HepG2 (cell line): ENCODE data around the gene TMEM164. TPM values are rescaled to one million over a fixed set of nuclear protein-coding genes. Genes with fewer than 3 reads are reported as not detected.

ENCODE experiments used
- ATAC-seq: fragments of 200-7000 bp; cut with Tn5 transposase; 3 replicates; pipeline ENCODE4 v1.9.1; 2020; ENCODE audit warnings: mild to moderate bottlenecking, moderate library complexity
- BruUV-seq: library from RNA; stranded (reverse); fragments of 400-500 nt; replicated peaks from 2 replicates; lab custom pipeline; 2021; lab: Mats Ljungman, UMichigan
- CTCF ChIA-PET: fragments of 300-600 bp; formaldehyde crosslinking; extraction: SDS; loops from one replicate; lab custom pipeline; 2021; ENCODE audit warnings: low total read pairs, inconsistent platforms, low intra/inter-chr PET ratio; lab: Yijun Ruan, JAX
- POLR2A ChIA-PET: fragments of 350-600 bp; sonication (Branson Sonifier 250); formaldehyde crosslinking; loops from one replicate; lab custom pipeline; 2020; ENCODE audit warnings: antibody characterized with exemption, inconsistent platforms; lab: Yijun Ruan, JAX
- DNase-seq: peaks from one replicate; pipeline ENCODE4 v3.0.0-alpha.2; 2015; ENCODE audit warnings: low spot score
- FAIRE-seq: peaks from 3 replicates; lab custom pipeline; 2011; peaks lifted over from hg19 to GRCh38; lab: Jason Lieb, UNC
- H2AFZ ChIP-seq: one replicate; pipeline ENCODE4 v1.6.1; 2011; ENCODE audit warnings: low read length, inconsistent platforms
- H3K27ac ChIP-seq: fragments of 300-600 bp; 3 replicates; pipeline ENCODE4 v1.8.0; 2011; ENCODE audit warnings: mixed run types, mild to moderate bottlenecking, mixed read lengths, low read length, inconsistent platforms; ENCODE audit not compliant: insufficient read depth; ENCODE audit errors: extremely low read length
- H3K27me3 ChIP-seq, 2 experiments: fragments of 200-600 bp in 1 of 2; 2 replicates in 1 of 2; 3 replicates in 1 of 2; pipeline versions ENCODE4 v1.6.0 to v1.8.0; 2011; ENCODE audit warnings: low read length in 2 of 2, mild to moderate bottlenecking in 2 of 2, moderate library complexity in 2 of 2, inconsistent platforms in 1 of 2; ENCODE audit not compliant: insufficient read depth in 2 of 2, control insufficient read depth in 1 of 2
- H3K36me3 ChIP-seq, 2 experiments: fragments of 200-600 bp in 1 of 2; replicated peaks in 1 of 2; 2 replicates in 1 of 2; 3 replicates in 1 of 2; pipeline versions ENCODE4 v1.5.1 to v1.8.0; 2011; ENCODE audit warnings: low read length in 2 of 2, inconsistent platforms in 1 of 2; ENCODE audit not compliant: insufficient read depth in 2 of 2, control insufficient read depth in 1 of 2
- H3K4me1 ChIP-seq: 2 replicates; pipeline ENCODE4 v1.5.1; 2012; ENCODE audit warnings: low read length, inconsistent platforms; ENCODE audit not compliant: insufficient read depth
- H3K4me2 ChIP-seq: 2 replicates; pipeline ENCODE4 v1.6.0; 2011; ENCODE audit warnings: low read depth, low read length, inconsistent platforms
- H3K4me3 ChIP-seq, 3 experiments: fragments of 200-600 bp in 1 of 3; sonication (generic), shearing (Covaris generic) in 1 of 3; replicated peaks in 1 of 3; 2 replicates each; pipeline ENCODE4 v1.5.1; 2011 to 2016; ENCODE audit warnings: low read length in 3 of 3, inconsistent platforms in 2 of 3, low read depth in 2 of 3, mild to moderate bottlenecking in 2 of 3, control low read depth in 1 of 3, mixed read lengths in 1 of 3; ENCODE audit not compliant: insufficient read depth in 1 of 3
- H3K79me2 ChIP-seq: one replicate; pipeline ENCODE4 v1.6.1; 2011; ENCODE audit warnings: low read length, inconsistent platforms; ENCODE audit not compliant: insufficient read depth
- H3K9ac ChIP-seq: 2 replicates; pipeline ENCODE4 v1.6.0; 2011; ENCODE audit warnings: mild to moderate bottlenecking, low read depth, low read length, inconsistent platforms; ENCODE audit not compliant: insufficient read depth
- H3K9me3 ChIP-seq: 2 replicates; pipeline ENCODE4 v1.5.1; 2012; ENCODE audit warnings: mild to moderate bottlenecking, low read length
- H4K20me1 ChIP-seq: 2 replicates; pipeline ENCODE4 v1.6.0; 2011; ENCODE audit warnings: inconsistent platforms, mild to moderate bottlenecking, low read length, moderate library complexity; ENCODE audit not compliant: insufficient read depth
- BCL6 ChIP-seq: IDR thresholded peaks from 2 replicates; pipeline ENCODE4 v1.6.1; 2016; ENCODE audit warnings: missing genetic modification reagents, missing compliant biosample characterization
- BHLHE40 ChIP-seq: IDR thresholded peaks from 2 replicates; pipeline ENCODE4 v1.6.1; 2011; ENCODE audit warnings: low read length, improper control_type of control experiment
- ETV6 ChIP-seq: sonication (generic); formaldehyde crosslinking; conservative IDR thresholded peaks from 2 replicates; pipeline ENCODE4 v1.4.0; 2020; ENCODE audit warnings: missing genetic modification reagents
- GTF3A ChIP-seq: sonication (generic); formaldehyde crosslinking; conservative IDR thresholded peaks from 2 replicates; pipeline ENCODE4 v1.4.0; 2020; ENCODE audit warnings: mild to moderate bottlenecking, missing genetic modification reagents
- IKZF4 ChIP-seq: sonication (generic); formaldehyde crosslinking; IDR thresholded peaks from 2 replicates; pipeline ENCODE4 v1.5.1; 2020; ENCODE audit warnings: borderline replicate concordance, mild to moderate bottlenecking, low read depth, missing genetic modification reagents; ENCODE audit errors: not compliant biosample characterization
- NFE2 ChIP-seq: sonication (generic); formaldehyde crosslinking; IDR thresholded peaks from 2 replicates; pipeline ENCODE4 v1.4.0; 2020; ENCODE audit warnings: missing genetic modification reagents
- REXO4 ChIP-seq: sonication (generic); formaldehyde crosslinking; IDR thresholded peaks from 2 replicates; pipeline ENCODE4 v1.8.0; 2022; ENCODE audit warnings: missing genetic modification reagents, mild to moderate bottlenecking, borderline replicate concordance
- SMC3 ChIP-seq: IDR thresholded peaks from 2 replicates; pipeline ENCODE4 v1.6.1; 2011; ENCODE audit warnings: low read length, improper control_type of control experiment
- SPEN ChIP-seq: sonication (generic); formaldehyde crosslinking; IDR thresholded peaks from 2 replicates; pipeline ENCODE4 v1.5.1; 2020; ENCODE audit warnings: low read depth, mild to moderate bottlenecking, missing genetic modification reagents
- ZBTB7A ChIP-seq: sonication (generic); formaldehyde crosslinking; IDR thresholded peaks from 2 replicates; pipeline ENCODE4 v1.8.0; 2022; ENCODE audit warnings: mild to moderate bottlenecking, missing genetic modification reagents
- ZNF12 ChIP-seq: sonication (generic); formaldehyde crosslinking; IDR thresholded peaks from 2 replicates; pipeline ENCODE4 v1.5.0; 2020; ENCODE audit warnings: missing genetic modification reagents
- ZNF180 ChIP-seq: sonication (generic); formaldehyde crosslinking; IDR thresholded peaks from 2 replicates; pipeline ENCODE4 v1.4.0; 2020; ENCODE audit warnings: low read depth, missing genetic modification reagents, borderline replicate concordance
- ZNF564 ChIP-seq: sonication (generic); formaldehyde crosslinking; IDR thresholded peaks from 2 replicates; pipeline ENCODE4 v1.8.1; 2023; ENCODE audit warnings: mild to moderate bottlenecking, missing genetic modification reagents
- WGBS: methylation state at CpG from one replicate; pipeline ENCODE4 v1.1.6; 2017; ENCODE audit warnings: low lambda C conversion rate; 5-methylcytosine and 5-hydroxymethylcytosine counted together
- in situ Hi-C: cut with HindIII; loops from 2 replicates; pipeline ENCODE4 v1.10.0; 2017; ENCODE audit warnings: low pct_unique_long_range_greater_than_20kb; ENCODE audit not compliant: extremely low pct_ligation_motif_present
- intact Hi-C: fragments of 100-400 bp; cut with micrococcal nuclease; formaldehyde crosslinking; loops from one replicate; pipeline ENCODE4 v1.10.0; 2022; ENCODE audit not compliant: unreplicated experiment
- polyA plus RNA-seq, 8 experiments: library from polyadenylated mRNA; depleted of rRNA in 3 of 8; stranded (reverse) in 7 of 8; unstranded in 1 of 8; fragments of >200 nt; fragmentation: Illumina TruSeq in 4 of 8; extraction: Trizol in 4 of 8; gene quantifications; 2 replicates each; pipeline versions ENCODE4 v1.2.1 to v1.2.3, GENCODE V29; 2011 to 2016; ENCODE audit warnings: low read depth in 4 of 8, missing spikeins in 1 of 8, mixed read lengths in 1 of 8; ENCODE audit not compliant: insufficient read depth in 1 of 8
- total RNA-seq, 5 experiments: library from RNA; depleted of rRNA; stranded (reverse); fragments of >200 nt; fragmentation: Illumina TruSeq; extraction: Trizol; gene quantifications; 2 replicates each; pipeline ENCODE4 v1.2.3, GENCODE V29; 2016; ENCODE audit warnings: low read depth in 1 of 5
- TF ChIP-seq, protein P1 (sequence below): sonication (generic); formaldehyde crosslinking; IDR thresholded peaks from 2 replicates; pipeline ENCODE4 v1.4.0; 2020; ENCODE audit warnings: missing genetic modification reagents
- TF ChIP-seq, protein P2 (sequence below): sonication (generic); formaldehyde crosslinking; conservative IDR thresholded peaks from 2 replicates; pipeline ENCODE4 v1.4.0; 2020; ENCODE audit warnings: missing genetic modification reagents

The TMEM164 gene
- total and polyA plus RNA-seq, 2 of the 13 experiments (the other 11 are each of a cell fraction or from before 2014, with no cell fraction given): 5.8 to 13.2 TPM

DNA sequence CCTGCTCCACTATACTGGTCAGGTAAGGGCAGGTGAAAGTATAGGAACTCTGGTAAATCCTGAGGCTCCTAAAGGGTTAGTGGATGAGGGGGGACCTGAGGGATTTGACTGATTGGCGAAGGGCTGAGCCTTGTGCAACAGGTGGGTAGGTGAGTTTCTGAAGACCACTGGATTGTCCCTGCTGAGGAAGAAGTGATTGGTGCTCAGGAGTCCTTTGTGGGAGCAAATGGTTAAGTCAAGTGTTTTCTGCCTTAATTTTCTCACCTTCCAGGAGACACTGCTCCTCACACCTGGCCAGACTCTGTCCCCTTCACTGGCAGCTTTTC is 158.4 kb downstream of the TMEM164 start:
- no peaks in the 10 kb centered on the region for H3K9me3 ChIP-seq
- H2AFZ ChIP-seq: no peak overlapping the region
- no peak for DNase-seq
- H3K9ac ChIP-seq: no peak overlapping the region
- H3K4me1 ChIP-seq: no peaks in the 10 kb centered on the region
- H3K4me3 ChIP-seq: no peak overlapping the region
- TF ChIP-seq ZNF180 (no peak), IKZF4 (CRISPR knock-in tag) (no peak), ETV6 (CRISPR knock-in tag) (no peak)
- 100% methylated on average over 1 of the region's 1 CpG for WGBS
- POLR2A ChIA-PET: no interaction called here
- no peak overlapping the region for H3K27ac ChIP-seq
- no peak for FAIRE-seq
- CTCF ChIA-PET: interaction anchor here (1.0 kb wide), 1 partner anchor 247 kb away, joined by 7 read pairs; no protein-coding TSS in a partner anchor
- H3K36me3 ChIP-seq: no peaks in the 10 kb centered on the region
- no peak for ATAC-seq
- H3K27me3 ChIP-seq: no peaks in the 10 kb centered on the region
- H3K79me2 ChIP-seq: no peaks in the 10 kb centered on the region
- intact Hi-C loops: loop anchor here (2.0 kb wide), 1 partner anchor 251 kb away; no protein-coding TSS in a partner anchor
- in situ Hi-C loops: loop anchor here (25.0 kb wide), 1 partner anchor 676 kb away; no protein-coding TSS in a partner anchor
- no peaks in the 10 kb centered on the region for H4K20me1 ChIP-seq
- no TSS peak for BruUV-seq
- no peak overlapping the region for H3K4me2 ChIP-seq

DNA sequence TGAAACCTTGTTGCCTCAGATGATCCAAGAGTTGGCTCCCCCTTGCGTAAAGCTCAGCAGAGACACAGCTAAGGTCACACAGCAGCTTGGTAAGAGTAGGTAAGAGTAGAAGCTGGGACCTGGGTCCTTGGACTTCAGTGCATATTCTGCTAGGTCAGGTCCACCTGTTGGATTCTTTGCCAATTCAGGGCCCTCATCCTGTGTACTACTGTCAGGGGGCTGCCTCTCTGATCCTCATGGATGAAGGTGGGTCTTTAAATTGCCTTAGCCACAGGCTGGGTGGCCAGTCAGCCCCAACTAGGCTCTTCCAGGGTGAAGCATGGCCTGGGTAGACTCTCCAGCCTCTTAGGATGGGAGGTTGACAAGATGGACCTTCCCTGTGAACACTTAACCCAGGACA is 159.2 kb downstream of the TMEM164 start:
- Histone ChIP-seq H3K36me3 (no peaks in the 10 kb centered on the region), H3K27me3 (no peaks in the 10 kb centered on the region), H3K9ac (no peak overlapping the region), H2AFZ (no peak overlapping the region), H3K4me1 (no peaks in the 10 kb centered on the region), H3K79me2 (no peaks in the 10 kb centered on the region), H3K4me2 (no peak overlapping the region), H4K20me1 (no peaks in the 10 kb centered on the region), H3K9me3 (no peaks in the 10 kb centered on the region), H3K27ac (no peak overlapping the region), H3K4me3 (no peak overlapping the region)
- intact Hi-C loops (no loop called here), in situ Hi-C loops (loop anchor here (25.0 kb wide), 1 partner anchor 675 kb away; no protein-coding TSS in a partner anchor)
- BruUV-seq: no TSS peak
- DNase-seq: no peak
- ChIA-PET CTCF (no interaction called here), POLR2A (no interaction called here)
- no peak for ATAC-seq
- no CpG with 5 or more reads among the region's 1 CpG for WGBS
- FAIRE-seq: no peak
- no peak for TF ChIP-seq SMC3
- no peak for TF ChIP-seq SPEN (CRISPR knock-in tag)
- TF ChIP-seq NFE2: no peak
- no peak for TF ChIP-seq GTF3A (CRISPR knock-in tag)
- TF ChIP-seq REXO4: no peak
- TF ChIP-seq ZNF564 (CRISPR knock-in tag): no peak
- TF ChIP-seq BCL6 (CRISPR knock-in tag): no peak
- no peak for TF ChIP-seq BHLHE40
- TF ChIP-seq ZNF12 (CRISPR knock-in tag): no peak
- no peak for TF ChIP-seq ZBTB7A (CRISPR knock-in tag)
- TF ChIP-seq, protein P1, sequence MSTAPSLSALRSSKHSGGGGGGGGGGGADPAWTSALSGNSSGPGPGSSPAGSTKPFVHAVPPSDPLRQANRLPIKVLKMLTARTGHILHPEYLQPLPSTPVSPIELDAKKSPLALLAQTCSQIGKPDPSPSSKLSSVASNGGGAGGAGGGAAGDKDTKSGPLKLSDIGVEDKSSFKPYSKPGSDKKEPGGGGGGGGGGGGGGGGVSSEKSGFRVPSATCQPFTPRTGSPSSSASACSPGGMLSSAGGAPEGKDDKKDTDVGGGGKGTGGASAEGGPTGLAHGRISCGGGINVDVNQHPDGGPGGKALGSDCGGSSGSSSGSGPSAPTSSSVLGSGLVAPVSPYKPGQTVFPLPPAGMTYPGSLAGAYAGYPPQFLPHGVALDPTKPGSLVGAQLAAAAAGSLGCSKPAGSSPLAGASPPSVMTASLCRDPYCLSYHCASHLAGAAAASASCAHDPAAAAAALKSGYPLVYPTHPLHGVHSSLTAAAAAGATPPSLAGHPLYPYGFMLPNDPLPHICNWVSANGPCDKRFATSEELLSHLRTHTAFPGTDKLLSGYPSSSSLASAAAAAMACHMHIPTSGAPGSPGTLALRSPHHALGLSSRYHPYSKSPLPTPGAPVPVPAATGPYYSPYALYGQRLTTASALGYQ (CRISPR knock-in tag): no peak
- TF ChIP-seq, protein P2, sequence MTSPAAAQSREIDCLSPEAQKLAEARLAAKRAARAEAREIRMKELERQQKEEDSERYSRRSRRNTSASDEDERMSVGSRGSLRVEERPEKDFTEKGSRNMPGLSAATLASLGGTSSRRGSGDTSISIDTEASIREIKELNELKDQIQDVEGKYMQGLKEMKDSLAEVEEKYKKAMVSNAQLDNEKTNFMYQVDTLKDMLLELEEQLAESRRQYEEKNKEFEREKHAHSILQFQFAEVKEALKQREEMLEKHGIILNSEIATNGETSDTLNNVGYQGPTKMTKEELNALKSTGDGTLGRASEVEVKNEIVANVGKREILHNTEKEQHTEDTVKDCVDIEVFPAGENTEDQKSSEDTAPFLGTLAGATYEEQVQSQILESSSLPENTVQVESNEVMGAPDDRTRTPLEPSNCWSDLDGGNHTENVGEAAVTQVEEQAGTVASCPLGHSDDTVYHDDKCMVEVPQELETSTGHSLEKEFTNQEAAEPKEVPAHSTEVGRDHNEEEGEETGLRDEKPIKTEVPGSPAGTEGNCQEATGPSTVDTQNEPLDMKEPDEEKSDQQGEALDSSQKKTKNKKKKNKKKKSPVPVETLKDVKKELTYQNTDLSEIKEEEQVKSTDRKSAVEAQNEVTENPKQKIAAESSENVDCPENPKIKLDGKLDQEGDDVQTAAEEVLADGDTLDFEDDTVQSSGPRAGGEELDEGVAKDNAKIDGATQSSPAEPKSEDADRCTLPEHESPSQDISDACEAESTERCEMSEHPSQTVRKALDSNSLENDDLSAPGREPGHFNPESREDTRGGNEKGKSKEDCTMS (CRISPR knock-in tag): no peak
